Esophagus muscularis mucosa (tissue), 4 donors: ENCODE data around the gene MUSTN1. TPM values are rescaled to one million over a fixed set of nuclear protein-coding genes. Genes with fewer than 3 reads are reported as not detected.
A peak's percentile ranks its signal among the peaks of the same experiment; 100 is the strongest.

Source experiments
- DNase-seq: peaks from one replicate; pipeline ENCODE4 v3.0.0-alpha.2; 2017; ENCODE audit errors: extremely low spot score
- H3K27ac ChIP-seq, 4 donors: fragments of 200-600 bp; sonication (generic); replicated peaks in 1 of 4; 1 replicate in 3 of 4; 2 replicates in 1 of 4; pipeline ENCODE4 v1.5.1; 2016 to 2019; ENCODE audit warnings: mild to moderate bottlenecking in 1 of 4
- H3K27me3 ChIP-seq, 4 donors: fragments of 200-600 bp; sonication (generic); one replicate each; pipeline versions ENCODE4 v1.5.1 to v1.6.0; 2016 to 2019
- H3K36me3 ChIP-seq, 4 donors: fragments of 200-600 bp; sonication (generic); one replicate each; pipeline ENCODE4 v1.5.1; 2016 to 2019
- H3K4me1 ChIP-seq, 4 donors: fragments of 200-600 bp; sonication (generic); one replicate each; pipeline ENCODE4 v1.5.1; 2016 to 2019
- H3K4me3 ChIP-seq, 4 donors: fragments of 200-600 bp; sonication (generic); 1 replicate in 2 of 4; 2 replicates in 2 of 4; pipeline ENCODE4 v1.5.1; 2016 to 2019; ENCODE audit warnings: mild to moderate bottlenecking in 4 of 4, moderate library complexity in 1 of 4
- H3K9me3 ChIP-seq, 4 donors: fragments of 200-600 bp; sonication (generic); 1 replicate in 3 of 4; 2 replicates in 1 of 4; pipeline ENCODE4 v1.5.1; 2016 to 2019
- CTCF ChIP-seq, 3 experiments: fragments of 200-600 bp in 2 of 3; fragments of 450-650 bp in 1 of 3; sonication (generic) in 2 of 3; IDR thresholded peaks; one replicate each; pipeline ENCODE4 v1.5.1; 2017 to 2019; ENCODE audit warnings: antibody characterized with exemption in 3 of 3, mild to moderate bottlenecking in 2 of 3, moderate library complexity in 1 of 3
- EP300 ChIP-seq: sonication (generic); formaldehyde crosslinking; IDR thresholded peaks from one replicate; pipeline ENCODE4 v1.6.1; 2017; ENCODE audit warnings: antibody characterized with exemption
- POLR2A ChIP-seq: fragments of 450-650 bp; IDR thresholded peaks from one replicate; pipeline ENCODE4 v1.6.1; 2017; ENCODE audit warnings: antibody characterized with exemption, moderate library complexity, mild to moderate bottlenecking, low read depth
- POLR2AphosphoS5 ChIP-seq, 2 donors: sonication (generic); formaldehyde crosslinking; IDR thresholded peaks; one replicate each; pipeline ENCODE4 v1.6.1; 2017; ENCODE audit warnings: antibody characterized with exemption in 2 of 2
- WGBS: methylation state at CpG from one replicate; pipeline ENCODE4 v1.1.5; 2018; 5-methylcytosine and 5-hydroxymethylcytosine counted together
- intact Hi-C: fragments of 100-400 bp; cut with DNase I; formaldehyde crosslinking; loops from one replicate; pipeline ENCODE4 v1.15.1; 2023
- total RNA-seq, 4 donors: library from RNA; depleted of rRNA; stranded (reverse); fragments of >200 nt; gene quantifications; one replicate each; pipeline versions ENCODE4 v1.1.0 to v1.2.1, GENCODE V29; 2016

Gene MUSTN1
- total RNA-seq: 10 to 100 TPM in 3 of 4 donors, 1 to 10 TPM in 1; 6.6 to 17.7 (median 12.5) TPM

DNA sequence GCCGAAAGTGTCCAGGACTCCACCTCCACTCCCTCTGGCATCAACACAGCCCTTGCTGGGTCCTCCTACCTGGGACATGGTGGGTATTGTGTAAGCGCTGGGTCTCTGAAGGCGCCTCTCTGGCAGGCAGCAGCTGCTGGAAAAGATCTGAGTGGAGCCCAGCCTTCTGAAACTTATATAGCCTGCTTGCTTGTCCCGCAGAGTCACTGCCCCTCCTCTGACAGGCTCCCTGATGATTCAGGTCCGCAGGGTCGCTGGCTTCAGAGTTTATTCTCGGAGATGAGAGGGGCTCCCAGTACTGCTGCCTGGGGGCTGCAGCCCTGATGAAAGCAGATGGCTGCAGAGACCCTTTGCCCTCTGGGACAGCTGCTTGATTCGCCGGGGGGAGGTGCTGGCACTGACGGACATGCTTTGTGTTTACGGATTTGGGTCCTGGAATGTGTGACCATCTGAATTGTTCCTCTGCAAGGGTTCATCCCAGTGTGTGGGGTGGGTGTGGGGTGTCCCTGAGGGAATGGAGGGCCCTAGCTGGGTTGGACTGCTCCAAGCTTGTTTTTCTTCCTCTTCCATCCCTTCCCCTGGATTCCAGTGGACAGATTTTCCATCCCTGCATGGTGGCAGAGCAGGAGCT is at the start of gene MUSTN1:
Gene MUSTN1 (minus strand): TSS at position 149 of the 631 bp plus-strand sequence. CDS start 71 bp downstream, at position 78.
- intact Hi-C loops: no loop called here
- H3K4me1 ChIP-seq: peaks cover 34 to 47% (median 42%) of the 10 kb centered on the region in 4 donors
- no peaks in the 10 kb centered on the region for H3K9me3 ChIP-seq
- WGBS: 40% methylated on average over 1 of the region's 11 CpGs
- H3K27ac ChIP-seq: peak within 1 kb of the TSS; percentile 54 to 67 (median 66)
- no peak for DNase-seq
- no peaks in the 10 kb centered on the region for H3K27me3 ChIP-seq
- H3K4me3 ChIP-seq: peak within 1 kb of the TSS; percentile 21 to 47 (median 26)
- peaks cover 0 to 48% (median 16%) of the 10 kb centered on the region in 4 donors for H3K36me3 ChIP-seq
- TF ChIP-seq POLR2A: peak; percentile 11
- TF ChIP-seq POLR2AphosphoS5 (IDR thresholded peaks at IDR 0.05): peak; percentile 41 to 67
- TF ChIP-seq EP300: no peak

DNA sequence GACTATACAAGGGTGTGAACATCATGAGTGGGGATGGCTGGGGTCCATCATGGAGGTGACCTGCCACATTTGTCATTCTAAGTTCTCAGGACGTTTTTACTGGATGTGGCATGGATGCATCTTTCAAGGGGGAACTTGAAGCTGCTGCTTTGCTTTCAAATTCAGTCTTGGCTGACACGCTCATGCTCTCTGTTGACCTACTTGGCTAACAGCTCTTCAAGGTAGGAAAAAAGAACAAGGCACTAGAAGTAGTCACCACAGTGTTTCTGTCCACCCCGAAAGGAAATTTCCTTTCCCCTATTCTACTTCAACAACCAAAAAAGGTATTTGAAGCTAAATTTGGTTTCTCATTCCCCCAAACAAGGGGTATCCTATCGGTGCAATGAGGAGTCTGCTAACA is 47.6 kb upstream of the MUSTN1 start:
- H3K9me3 ChIP-seq: no peaks in the 10 kb centered on the region
- H3K4me1 ChIP-seq: peaks cover 0 to 13% (median 0%) of the 10 kb centered on the region in 4 donors
- H3K27ac ChIP-seq: no peak overlapping the region
- no peak for DNase-seq
- TF ChIP-seq EP300 (no peak), CTCF (IDR thresholded peaks at IDR 0.05) (no peak), POLR2A (no peak), POLR2AphosphoS5 (IDR thresholded peaks at IDR 0.05) (no peak)
- intact Hi-C loops: no loop called here
- no peaks in the 10 kb centered on the region for H3K27me3 ChIP-seq
- 71% methylated on average over 4 of the region's 4 CpGs for WGBS
- peaks cover 0 to 17% (median 3%) of the 10 kb centered on the region in 4 donors for H3K36me3 ChIP-seq
- no peak overlapping the region for H3K4me3 ChIP-seq

GRCh38 chr3:52881871-52882270 is 47.1 kb upstream of the MUSTN1 start:
- Histone ChIP-seq H3K27me3 (no peaks in the 10 kb centered on the region), H3K4me1 (peaks cover 0 to 13% (median 0%) of the 10 kb centered on the region in 4 donors), H3K9me3 (no peaks in the 10 kb centered on the region), H3K4me3 (no peak overlapping the region), H3K27ac (no peak overlapping the region), H3K36me3 (peaks cover 0 to 17% (median 3%) of the 10 kb centered on the region in 4 donors)
- WGBS: 61% methylated on average over 4 of the region's 4 CpGs
- no peak for DNase-seq
- no peak for TF ChIP-seq POLR2A
- no peak for TF ChIP-seq CTCF (IDR thresholded peaks at IDR 0.05)
- no peak for TF ChIP-seq EP300
- TF ChIP-seq POLR2AphosphoS5 (IDR thresholded peaks at IDR 0.05): no peak
- intact Hi-C loops: no loop called here

DNA sequence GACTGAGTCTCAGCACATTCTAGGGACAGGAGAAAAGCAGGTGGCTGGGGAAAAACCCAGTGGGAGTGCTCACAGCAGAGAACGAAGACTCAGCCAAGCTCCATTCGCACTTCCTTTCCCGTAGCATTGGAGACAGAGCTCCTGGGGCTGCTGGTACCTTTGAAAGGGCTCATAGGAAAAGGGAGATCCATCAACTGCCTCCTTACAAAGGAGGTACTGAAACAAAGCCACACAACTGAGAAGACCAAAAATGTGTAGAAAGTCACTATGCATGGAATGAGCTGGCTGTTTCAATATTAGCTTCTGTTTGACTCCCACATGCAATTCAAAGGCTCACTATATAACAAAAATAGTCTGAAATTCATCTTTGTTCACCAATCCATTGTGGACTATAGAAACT is 45.7 kb upstream of the MUSTN1 start:
- no peak for TF ChIP-seq POLR2A
- no peak for TF ChIP-seq EP300
- no peak for TF ChIP-seq POLR2AphosphoS5 (IDR thresholded peaks at IDR 0.05)
- no peak for TF ChIP-seq CTCF (IDR thresholded peaks at IDR 0.05)
- WGBS: 89% methylated on average over 3 of the region's 3 CpGs
- H3K36me3 ChIP-seq: peaks cover 0 to 14% (median 2%) of the 10 kb centered on the region in 4 donors
- no peak overlapping the region for H3K27ac ChIP-seq
- DNase-seq: no peak
- no peaks in the 10 kb centered on the region for H3K9me3 ChIP-seq
- intact Hi-C loops: no loop called here
- H3K4me3 ChIP-seq: no peak overlapping the region
- no peaks in the 10 kb centered on the region for H3K27me3 ChIP-seq
- peaks cover 0 to 20% (median 2%) of the 10 kb centered on the region in 4 donors for H3K4me1 ChIP-seq

DNA sequence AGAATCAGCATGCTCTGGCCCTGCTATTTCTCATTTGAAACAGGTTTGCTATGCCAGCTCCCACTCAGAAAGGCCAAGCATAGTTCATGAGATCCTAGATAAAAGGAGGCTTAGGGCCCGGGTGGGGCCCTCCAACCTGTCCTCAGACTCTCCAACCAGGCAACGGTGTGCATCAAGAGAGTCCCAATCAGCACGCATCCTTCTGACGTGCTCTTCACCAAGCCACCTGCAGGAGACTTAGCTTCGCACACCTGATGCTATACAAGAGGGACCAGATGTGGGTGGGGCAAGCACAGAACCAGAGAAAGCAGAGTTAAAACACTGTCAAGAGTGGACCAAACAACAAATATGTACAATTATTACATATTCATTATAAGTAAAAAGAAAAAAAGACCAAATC is 45.2 kb upstream of the MUSTN1 start:
- no peak for DNase-seq
- no peaks in the 10 kb centered on the region for H3K9me3 ChIP-seq
- H3K27ac ChIP-seq: no peak overlapping the region
- peaks cover 0 to 23% (median 2%) of the 10 kb centered on the region in 4 donors for H3K4me1 ChIP-seq
- no peak overlapping the region for H3K4me3 ChIP-seq
- TF ChIP-seq EP300 (no peak), POLR2AphosphoS5 (IDR thresholded peaks at IDR 0.05) (no peak), POLR2A (no peak), CTCF (IDR thresholded peaks at IDR 0.05) (no peak)
- peaks cover 0 to 10% (median 0%) of the 10 kb centered on the region in 4 donors for H3K36me3 ChIP-seq
- no peaks in the 10 kb centered on the region for H3K27me3 ChIP-seq
- intact Hi-C loops: no loop called here
- 96% methylated on average over 4 of the region's 5 CpGs for WGBS
